Ammon's horn (tissue), 1 donor: ENCODE data around the gene HOXC9.

Experiments used
- DNase-seq: peaks from one replicate; pipeline ENCODE4 v3.0.0-alpha.2; 2016; ENCODE audit warnings: low spot score

The HOXC9 gene

DNA sequence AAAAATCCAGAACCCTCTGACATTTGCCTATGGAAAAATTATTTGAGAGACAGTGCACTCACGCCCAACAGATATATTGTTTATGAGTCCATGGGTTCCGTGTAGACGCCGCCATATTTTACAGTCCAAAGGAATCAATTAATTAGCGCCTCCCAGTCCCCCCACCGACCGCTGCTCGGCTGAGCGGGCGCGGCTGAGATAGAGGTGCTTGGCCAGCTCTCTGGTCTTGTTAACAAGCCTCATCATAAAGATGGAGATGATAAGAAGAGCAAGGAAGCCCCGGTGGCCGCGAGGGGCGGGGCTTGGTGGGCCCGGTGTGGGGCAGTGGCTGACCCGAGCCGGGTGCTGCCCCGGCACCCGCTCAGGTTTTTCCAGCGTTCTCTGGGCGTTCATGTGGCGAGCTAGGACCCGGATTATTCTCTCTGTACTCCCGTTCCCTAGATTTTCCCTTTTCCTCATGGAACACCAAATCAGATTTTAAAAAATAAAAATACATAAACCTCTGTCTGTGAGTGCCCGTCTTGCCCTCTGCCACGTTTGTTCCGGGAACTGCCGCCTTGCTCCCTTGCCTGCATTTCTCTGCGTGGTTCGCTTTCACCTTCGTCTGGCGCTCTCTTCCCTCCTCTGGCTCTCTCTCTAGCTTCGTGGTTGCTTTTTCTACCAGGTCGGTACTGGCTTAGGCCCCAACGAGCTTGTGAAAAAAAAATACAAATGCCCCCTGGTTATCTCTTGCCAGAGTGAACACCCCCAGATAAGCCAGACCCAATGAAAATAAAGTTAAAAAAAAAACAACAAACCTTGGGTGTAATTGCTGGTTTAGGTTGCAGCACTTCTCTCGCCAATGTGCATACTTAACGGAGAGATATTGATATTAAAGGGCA, 36.3 kb upstream of the HOXC9 start:
- no peak for DNase-seq

DNA sequence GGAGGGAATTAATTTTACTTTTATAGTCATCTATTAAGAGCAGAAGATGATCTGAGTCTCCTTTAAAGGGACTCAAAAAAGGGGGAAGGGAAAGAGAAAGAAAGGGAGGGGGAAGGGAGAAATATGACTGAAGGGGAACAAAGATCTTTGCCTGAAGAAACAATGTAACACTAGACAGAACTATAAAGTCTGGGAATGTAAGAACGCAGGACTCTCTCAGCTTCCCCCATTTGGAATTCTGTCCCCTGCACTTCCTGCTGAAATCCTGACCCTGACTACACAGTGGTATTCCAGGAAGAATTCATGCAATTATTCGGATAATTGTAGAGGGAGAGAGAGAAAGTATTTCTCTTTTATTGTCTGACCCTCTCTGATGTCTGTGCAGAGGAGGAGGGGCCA, 35.6 kb upstream of the HOXC9 start:
- DNase-seq, result no peak

DNA sequence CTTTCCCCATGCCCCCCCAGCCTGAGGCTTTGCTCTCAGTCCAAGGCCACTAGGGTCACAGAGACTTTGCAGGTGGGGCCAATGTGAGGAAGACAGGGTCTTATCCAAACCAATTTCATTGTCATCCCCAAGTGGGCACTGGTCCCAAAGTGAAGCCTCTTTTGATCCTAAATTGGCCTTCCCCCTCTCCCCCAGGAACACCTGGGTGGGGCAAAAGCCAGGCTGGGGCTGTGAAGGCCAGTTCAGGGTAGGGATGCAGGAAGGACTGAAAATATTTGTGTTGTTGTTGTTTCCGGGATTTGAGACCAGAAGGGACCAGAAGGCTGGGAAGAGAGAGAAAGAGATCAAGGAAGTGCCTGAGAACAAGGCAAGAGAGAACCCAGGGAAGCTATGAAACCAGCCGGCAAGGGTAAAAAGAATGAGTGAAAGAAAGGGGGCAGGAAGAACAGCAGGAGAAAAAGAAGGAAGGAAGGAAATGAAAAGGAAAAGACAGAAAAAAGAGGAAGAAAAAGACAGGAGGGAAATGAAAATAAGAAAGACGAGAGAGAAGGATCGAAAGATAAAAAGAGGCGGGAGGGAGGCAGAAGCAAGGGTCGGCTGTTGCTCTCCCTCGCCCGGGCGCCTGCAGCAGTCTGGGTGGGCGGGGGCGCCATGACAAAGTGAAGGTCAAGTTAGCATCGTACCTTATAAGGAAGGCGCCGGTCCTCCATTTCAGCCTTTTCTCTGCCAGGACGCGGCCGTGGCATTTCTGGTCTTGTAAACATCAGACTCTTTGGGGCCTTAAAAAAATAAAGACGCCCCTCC, 34.5 kb upstream of the HOXC9 start:
- no peak for DNase-seq

DNA sequence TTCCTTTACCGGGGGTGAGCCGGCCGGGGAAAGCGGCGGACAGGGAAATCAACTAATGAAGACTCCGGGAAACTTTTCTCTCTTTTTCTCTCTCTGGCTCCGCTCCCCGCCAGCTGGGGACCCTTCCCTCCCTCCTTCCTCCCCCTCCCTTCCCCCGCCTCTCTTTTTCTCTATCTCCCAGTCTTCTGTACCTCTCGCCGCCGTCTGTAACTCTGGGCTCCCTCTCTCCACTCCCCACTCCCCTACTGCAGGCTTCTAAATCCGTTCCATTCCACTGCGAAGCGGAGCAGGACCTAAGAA, 33.9 kb upstream of the HOXC9 start:
- no peak for DNase-seq

DNA sequence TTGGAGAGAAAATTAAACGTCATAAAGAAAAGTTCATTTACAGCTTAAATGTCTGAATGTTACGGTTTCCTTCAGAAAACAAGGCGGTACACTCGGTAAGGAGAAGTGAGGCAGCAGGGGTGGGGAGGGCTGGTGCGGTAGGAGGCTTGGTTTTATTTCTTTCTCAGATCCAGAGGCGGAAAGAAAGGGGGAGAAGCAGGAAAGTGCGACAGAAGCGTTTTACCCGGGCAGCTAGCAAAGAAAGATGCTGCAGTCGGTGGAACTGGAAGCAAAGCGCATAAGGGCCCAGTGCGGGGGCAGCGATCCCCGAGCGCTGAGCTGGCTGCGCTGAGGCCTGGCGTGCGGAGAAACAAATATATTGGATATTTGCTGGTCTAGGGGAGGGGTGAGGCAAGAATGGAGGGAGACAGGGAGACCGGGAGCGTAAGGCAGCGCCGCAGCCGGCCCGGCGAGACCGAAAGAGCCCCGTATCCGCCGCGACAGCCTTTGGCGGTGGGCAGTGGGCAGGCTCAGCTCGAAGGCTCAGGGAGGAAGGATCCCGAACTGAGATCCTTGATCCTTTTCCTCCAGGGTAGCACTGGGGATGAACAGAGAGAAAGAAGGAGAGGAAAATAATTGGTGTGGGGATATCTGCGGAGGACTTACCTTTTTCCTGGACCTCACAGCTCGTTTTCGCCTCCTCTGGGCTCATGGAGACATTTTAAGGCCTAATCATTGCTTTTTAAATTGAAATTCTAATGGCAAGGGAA, 33.4 kb upstream of the HOXC9 start:
- DNase-seq, result no peak

DNA sequence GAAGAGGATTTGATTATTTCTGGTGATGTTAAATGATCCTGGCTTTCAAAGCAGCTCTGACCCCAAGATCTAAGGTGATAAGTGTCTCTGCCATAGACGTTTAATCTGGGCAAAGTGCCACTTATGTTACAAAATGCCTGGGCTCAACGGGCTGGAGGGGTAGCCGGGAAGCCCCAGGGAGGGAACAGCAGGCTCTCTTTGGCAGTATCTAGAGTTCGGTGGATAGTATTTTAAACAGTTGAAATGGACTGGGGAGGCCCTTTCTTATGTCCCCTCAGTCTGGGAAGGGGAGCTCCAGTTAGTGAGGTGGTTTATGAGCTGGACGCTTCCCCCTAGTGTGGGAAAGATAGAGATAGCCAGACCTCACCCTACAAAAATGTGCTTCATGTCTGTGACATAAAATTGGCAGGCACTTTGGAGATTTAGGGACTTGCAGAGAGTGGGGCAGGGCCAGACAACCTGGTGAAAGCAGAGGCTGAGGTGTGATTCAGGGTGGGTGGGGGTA, 32.5 kb upstream of the HOXC9 start:
- DNase-seq, result no peak

DNA sequence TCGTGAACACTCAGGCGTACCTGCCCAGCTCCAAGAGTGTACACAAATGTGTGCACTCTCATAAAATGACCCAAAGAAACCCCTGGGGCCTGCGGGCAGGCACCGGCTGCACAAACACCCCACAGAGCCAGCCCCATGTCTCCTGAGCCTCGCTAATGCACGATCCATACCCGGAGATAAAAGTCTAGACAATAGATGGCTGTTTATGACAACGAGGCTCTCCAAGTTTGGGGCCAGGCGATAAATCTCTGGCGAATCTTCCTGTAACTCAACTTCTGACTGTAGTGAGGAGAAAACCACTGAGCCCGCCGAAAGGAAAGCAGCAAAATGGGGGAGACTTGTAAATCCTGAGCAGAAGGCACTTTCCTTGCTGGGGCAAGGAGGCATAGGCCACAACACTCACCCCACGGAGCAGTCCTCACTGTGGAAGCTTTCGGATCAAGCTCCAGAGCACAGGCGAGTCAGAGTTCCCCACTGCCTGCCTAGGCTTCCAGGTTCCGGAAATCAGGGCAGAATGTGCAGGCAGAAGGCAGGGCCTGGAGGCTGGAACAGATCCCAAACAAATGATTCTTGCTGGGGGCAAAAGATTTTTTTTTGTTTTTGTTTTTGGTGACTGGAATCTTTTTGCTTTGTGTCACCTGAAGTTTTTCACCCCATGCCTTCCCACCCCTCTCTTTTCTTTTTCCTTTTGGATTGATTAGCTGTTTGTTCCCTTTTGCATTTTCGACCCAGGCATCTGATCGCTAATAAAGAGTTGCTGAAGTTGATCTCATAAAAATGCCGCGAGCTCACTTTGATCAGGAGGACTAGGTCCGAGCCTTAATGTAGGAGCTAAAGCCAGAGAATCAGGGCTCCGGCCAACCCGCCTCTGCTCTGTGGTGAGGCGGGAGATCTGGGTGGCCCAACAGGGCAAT, 31.5 kb upstream of the HOXC9 start:
- no peak for DNase-seq

DNA sequence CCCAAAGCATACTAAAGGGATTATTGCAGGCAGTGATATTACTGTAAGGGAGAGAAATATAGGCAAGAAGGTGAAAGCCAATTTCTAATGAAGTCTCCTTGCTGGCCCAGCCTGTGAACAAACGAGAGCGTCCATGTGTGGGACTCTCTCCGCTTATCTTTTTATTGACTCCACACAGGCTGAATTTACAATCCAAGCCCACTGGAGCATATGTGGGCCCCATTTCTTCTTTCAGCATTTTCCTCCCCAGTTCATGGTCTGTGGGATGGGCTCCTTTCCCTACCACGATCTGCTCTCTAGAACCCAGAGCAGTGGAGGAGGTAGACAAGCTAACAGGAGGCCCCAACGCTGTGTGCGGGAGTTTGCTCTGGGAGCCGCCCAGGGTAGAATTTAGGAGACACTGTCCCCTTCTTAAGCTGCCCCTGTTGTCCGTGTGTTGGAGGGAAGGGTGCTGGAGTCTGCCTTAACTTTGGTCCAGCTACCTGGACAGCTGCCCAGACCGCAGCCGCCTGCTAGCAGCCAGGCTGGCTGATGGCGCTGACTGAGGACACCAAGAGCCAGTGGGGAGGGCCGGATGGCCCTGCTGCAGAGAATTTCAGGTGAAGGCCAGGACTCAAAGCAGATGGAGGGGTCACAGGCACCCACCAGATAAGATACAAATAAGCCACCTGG, 30.2 kb upstream of the HOXC9 start:
- DNase-seq, result no peak

DNA sequence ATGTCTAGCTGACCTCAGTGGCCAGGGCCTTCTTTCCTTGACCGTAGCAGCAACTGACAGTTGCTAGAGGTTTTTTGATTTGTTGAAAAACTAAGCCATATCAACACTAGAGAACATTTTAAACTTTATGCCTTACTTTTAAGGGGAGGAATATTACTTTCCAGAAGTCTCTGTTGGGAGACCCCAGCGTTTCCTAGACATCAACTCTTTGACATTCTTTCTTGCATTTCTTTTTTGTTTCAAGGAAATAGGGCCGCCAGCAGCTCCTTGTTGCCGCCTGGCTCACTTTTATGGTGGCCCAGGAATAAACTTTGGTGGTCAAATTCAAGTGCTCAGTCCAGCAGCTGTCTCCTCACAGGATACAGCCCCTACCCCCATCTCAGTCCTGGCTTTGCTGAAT, 29.5 kb upstream of the HOXC9 start:
- DNase-seq, result no peak

DNA sequence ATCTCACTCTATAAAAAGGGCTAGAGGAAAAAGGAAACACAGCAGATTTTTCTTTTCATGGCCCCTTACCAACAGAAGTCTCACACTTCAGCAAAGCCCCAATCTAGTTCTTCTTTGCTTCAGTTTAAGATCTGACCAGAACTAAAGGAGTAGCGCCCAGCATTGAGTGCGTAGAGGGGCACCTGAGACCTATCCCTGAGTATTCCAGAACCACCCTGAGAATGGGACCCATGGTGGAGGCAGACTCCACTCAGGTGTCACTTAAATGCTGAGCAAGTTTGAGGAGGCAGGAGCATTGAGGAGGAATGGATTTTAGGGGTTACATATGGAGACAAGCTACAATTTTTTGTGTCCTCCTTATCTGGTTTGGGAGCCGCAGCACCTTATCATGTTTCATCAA, 28.8 kb upstream of the HOXC9 start:
- no peak for DNase-seq

DNA sequence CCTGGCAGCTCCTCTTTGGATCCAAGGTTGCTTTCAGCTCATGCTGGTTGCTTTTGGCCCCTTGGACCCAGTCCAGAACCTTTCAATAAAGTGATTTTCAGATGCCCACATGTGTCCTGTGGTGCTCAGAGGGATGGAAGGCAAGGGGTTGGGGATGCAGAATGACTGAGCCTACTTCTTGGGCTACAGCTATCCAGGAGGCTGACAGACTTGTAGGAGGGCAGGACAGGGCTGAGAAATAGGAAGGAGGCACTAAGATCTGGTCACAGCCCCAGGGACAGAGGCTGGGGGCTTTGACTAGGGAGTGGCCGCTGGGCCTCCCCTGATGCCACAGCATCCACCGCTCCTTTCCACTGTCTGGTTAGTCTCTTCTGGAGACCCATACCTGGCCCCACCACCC, 28.3 kb upstream of the HOXC9 start:
- DNase-seq, result no peak

DNA sequence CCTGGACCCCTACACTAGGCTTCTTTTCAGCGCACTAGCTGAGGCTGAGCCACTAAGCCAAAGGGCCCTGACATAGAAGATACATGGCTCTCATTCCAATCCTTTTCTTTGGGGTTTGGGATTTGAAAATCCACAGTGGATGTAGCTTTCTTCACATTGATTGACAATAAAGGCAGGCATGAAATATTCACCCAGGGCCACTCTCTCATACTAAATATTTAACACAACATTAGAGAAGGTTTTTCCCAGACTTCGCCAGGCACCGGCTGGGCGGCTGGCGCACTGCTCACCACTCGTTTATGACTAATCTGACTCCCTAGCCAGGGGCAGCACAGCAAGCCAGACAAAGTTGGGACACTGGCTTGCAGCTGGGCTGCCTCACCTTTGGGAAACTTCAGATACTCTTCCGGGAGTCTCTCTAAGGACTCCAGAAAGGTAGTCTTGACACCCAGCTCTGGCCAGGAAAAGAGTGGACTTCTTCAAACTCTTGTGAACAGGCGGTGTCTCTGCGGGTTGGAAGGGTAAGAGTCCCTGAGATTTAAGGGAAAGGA, 27.7 kb upstream of the HOXC9 start:
- DNase-seq, result no peak

DNA sequence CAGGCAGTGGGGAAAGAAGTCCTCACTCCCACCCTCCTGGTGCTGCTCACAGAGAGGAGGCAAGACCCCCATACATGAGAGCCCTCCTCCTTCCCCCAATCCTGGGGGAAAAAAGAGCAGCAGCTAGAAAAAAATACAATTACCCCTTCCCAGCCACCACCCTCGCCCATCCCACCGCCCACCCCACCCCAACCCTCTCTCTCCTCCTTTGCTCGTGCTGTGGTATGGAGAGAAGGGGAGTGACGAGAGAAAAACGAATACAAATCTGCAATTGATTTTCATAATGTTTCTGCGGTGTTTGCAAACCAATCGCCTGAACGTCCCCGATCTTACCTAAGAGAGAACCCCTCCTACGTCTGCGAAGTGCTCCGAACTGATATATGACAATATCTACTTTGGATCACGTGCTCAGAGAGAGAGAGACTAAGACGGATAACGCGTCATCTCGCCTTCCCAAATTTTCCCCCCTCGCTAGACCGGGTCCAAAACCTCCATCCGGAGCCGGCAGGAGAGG, 27.2 kb upstream of the HOXC9 start, which contains the start of gene HOXC11:
Gene HOXC11, plus strand, starts transcription at position 405 of the 514 bp plus-strand sequence. CDS start 116 bp downstream, outside the sequence.
- DNase-seq, result no peak

DNA sequence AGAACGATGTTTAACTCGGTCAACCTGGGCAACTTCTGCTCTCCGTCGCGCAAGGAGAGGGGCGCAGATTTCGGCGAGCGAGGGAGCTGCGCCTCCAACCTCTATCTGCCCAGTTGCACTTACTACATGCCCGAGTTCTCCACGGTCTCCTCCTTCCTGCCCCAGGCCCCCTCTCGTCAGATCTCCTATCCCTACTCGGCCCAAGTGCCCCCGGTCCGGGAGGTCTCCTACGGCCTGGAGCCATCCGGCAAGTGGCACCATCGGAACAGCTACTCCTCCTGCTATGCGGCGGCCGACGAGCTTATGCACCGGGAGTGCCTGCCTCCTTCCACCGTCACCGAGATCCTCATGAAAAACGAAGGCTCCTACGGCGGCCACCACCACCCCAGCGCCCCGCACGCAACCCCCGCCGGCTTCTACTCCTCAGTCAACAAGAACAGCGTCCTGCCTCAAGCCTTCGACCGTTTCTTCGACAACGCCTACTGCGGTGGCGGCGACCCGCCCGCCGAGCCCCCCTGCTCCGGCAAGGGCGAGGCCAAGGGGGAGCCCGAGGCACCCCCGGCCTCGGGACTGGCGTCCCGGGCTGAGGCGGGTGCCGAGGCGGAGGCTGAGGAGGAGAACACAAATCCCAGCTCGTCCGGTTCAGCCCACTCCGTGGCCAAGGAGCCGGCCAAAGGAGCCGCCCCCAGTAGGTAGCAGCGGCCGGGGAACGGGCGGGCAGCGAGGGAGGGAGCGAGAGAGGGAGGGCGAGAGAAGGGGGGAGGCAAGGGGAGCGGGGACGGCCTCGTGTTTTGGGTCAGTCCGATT, 26.5 kb upstream of the HOXC9 start:
- no peak for DNase-seq

DNA sequence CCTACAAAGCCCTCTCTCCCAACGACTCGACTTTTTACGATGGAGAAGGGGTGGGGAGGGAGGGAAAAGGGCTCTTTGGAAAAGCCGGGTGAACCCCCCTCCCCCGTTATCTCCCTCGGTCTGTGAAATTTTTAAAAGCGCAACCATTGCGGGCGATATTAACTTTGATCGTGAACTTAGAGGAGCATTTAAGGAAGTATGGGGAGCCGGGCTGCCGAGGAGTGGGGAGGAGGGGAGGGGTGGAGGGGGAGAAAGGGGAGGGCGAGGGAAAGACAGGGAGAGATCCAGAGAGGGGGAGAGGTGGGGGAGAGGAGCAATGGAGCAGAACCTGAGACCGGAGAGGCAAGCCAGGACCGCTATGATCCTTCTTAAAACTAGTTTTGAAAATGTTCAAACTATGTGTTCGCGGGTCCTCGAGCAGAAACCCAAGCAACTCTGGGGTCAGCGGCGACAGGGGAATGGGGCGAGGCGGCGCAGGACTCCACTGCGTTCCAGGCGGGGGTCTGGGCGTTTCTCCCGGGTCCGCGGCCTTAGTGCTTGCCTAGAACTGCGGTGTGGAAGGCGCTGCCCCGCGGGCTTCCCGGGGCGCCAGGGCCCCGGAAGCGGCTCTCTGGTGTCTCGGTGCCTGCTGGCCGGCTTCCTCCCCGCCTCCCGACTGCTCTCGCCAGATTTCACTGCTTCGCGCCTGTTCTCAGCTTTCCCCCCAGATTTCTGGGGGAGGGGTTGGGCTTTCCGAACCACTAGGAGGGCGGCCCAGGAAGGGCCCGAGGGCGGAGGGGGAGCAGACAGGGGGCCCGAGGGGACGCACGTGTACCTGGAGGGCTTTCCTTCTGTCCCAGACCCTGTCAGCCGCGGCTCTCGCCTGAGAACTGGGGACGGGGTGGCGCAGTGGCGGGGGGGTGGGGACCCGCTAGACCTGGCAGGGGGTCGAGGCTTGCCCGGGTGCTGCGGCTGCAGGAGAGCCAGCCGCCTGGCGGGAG, 25.6 kb upstream of the HOXC9 start, which contains the start of gene HOTAIR:
Gene HOTAIR, minus strand, starts transcription at position 871 of the 980 bp plus-strand sequence.
- no peak for DNase-seq

DNA sequence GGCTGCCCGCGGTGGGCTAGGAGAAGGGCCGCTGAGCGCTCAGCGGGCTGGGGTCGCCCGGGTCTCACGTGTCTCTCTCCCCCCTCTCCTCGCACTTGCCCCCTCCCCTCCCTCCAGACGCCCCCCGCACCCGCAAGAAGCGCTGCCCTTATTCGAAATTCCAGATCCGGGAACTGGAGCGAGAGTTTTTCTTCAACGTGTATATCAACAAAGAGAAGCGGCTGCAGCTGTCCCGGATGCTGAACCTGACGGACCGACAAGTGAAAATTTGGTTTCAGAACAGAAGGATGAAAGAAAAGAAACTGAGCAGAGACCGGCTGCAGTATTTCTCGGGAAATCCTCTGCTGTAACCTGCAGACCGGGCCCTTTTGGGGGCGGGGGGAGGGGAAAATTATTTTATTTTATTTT, 24.9 kb upstream of the HOXC9 start:
- DNase-seq, result no peak

DNA sequence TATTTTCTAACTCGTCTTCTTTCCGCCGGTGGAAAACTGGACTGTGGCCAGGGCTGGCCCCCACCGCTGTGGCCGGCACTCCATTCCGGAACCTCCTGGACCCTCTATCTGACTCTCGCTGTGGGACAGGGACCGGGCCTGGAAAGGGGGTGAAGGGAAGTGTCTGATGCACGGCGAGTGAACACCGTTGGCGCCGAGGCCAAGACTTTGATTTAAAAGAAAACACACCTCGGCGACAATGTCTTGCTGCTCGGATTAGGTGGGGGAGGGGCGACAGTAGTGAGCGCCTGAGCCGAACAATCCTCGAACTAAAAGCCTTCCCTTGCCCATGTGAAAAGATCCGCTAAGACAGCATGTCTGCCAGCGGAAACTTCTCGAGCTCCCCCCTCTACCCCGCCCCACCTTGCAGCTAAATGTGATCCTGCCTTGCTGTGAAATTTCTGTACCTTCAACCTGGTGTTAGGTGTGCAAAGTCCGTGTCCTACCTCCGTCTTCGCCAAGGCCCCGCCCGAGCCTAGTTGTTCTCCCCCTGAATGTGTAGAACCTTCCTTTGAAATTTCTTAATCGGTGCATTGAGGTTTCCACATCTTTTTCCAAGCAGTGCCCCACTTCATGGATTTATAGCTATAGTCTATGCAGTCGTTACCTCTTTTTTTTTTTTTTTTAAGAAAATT, 24.3 kb upstream of the HOXC9 start:
- no peak for DNase-seq
